Peyer's patch (tissue), 4 donors: ENCODE results near the gene DCLK1. TPM values are rescaled to one million over a fixed set of nuclear protein-coding genes. Genes with fewer than 3 reads are reported as not detected.

Experiments used
- DNase-seq, 3 donors: peaks; one replicate each; pipeline ENCODE4 v3.0.0-alpha.2; 2017 to 2019
- H3K27ac ChIP-seq, 4 donors: fragments of 200-600 bp; sonication (generic); one replicate each; pipeline ENCODE4 v1.5.1; 2016 to 2019
- H3K27me3 ChIP-seq, 2 donors: fragments of 200-600 bp; sonication (generic); one replicate each; pipeline ENCODE4 v1.5.1; 2019
- H3K36me3 ChIP-seq, 3 donors: fragments of 200-600 bp; sonication (generic); one replicate each; pipeline ENCODE4 v1.5.1; 2016 to 2019
- H3K4me1 ChIP-seq, 4 donors: fragments of 200-600 bp; sonication (generic); one replicate each; pipeline ENCODE4 v1.5.1; 2016 to 2019
- H3K4me3 ChIP-seq, 4 donors: fragments of 200-600 bp; sonication (generic); 1 replicate in 3 of 4; 2 replicates in 1 of 4; pipeline ENCODE4 v1.5.1; 2016 to 2019; ENCODE audit warnings: mild to moderate bottlenecking in 1 of 4
- H3K9me3 ChIP-seq, 4 donors: fragments of 200-600 bp; sonication (generic); one replicate each; pipeline ENCODE4 v1.5.1; 2016 to 2019; ENCODE audit warnings: mild to moderate bottlenecking in 1 of 4
- CTCF ChIP-seq, 6 experiments: fragments of 450-650 bp in 4 of 6; fragments of 200-600 bp in 2 of 6; sonication (generic) in 1 of 6; IDR thresholded peaks; one replicate each; pipeline ENCODE4 v1.5.1; 2017 to 2019; ENCODE audit warnings: antibody characterized with exemption in 6 of 6, mild to moderate bottlenecking in 3 of 6, moderate library complexity in 1 of 6
- POLR2A ChIP-seq, 2 donors: fragments of 450-650 bp; IDR thresholded peaks; one replicate each; pipeline ENCODE4 v1.5.1; 2017; ENCODE audit warnings: antibody characterized with exemption in 2 of 2, mild to moderate bottlenecking in 2 of 2, moderate library complexity in 2 of 2
- total RNA-seq, 4 donors: library from RNA; depleted of rRNA; stranded (reverse); fragments of >200 nt; gene quantifications; one replicate each; pipeline ENCODE4 v1.1.0, GENCODE V29; 2016

DCLK1 gene
- total RNA-seq, 4 donors from 2014 or later, result 3.7 to 23.1 (median 9.1) TPM

DNA sequence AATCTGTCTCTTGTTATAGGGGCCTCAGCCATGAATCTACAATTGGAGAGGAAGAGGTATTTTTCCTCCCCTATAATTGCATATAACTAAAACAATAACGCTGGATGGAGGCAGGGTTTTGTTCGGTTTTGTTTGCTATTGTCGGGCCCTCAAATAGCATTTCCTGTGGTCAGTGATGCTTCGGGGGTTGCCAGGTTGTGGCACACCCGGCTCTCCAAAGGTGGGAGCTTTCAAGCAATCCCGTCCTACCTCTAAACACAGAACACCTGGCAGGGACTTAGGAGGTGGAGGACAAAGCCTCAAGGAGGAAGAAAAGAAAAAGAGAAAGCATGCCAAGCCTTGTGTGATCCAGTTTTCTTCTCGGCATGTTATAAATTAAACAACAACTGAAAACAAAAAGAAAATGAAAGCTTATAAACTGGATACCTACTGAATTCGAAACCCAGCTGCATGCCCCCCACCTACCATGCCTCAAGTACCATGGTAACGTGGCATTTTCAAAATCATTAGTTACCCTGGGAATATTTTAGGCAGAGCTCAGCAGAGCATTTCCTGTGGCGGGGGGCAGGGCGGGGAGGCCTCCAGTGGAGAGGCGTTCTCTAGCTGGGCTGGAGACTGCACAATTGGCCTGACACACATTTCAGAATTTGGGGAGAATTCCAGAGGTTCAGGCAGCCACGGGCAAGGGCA lies 213.8 kb downstream of the DCLK1 start:
- DNase-seq, result no peak
- no peaks in the 10 kb centered on the region for H3K36me3 ChIP-seq
- no peaks in the 10 kb centered on the region for H3K9me3 ChIP-seq
- TF ChIP-seq POLR2A (IDR thresholded peaks at IDR 0.05) (no peak), CTCF (IDR thresholded peaks at IDR 0.05) (no peak)
- H3K4me1 ChIP-seq, result no peaks in the 10 kb centered on the region
- H3K27ac ChIP-seq, result no peak overlapping the region
- no peaks in the 10 kb centered on the region for H3K27me3 ChIP-seq
- no peak overlapping the region for H3K4me3 ChIP-seq

GRCh38 chr13:35916146-35916545 lies 215.0 kb downstream of the DCLK1 start:
- TF ChIP-seq CTCF (IDR thresholded peaks at IDR 0.05), result no peak
- no peaks in the 10 kb centered on the region for H3K27me3 ChIP-seq
- no peaks in the 10 kb centered on the region for H3K4me1 ChIP-seq
- no peak overlapping the region for H3K4me3 ChIP-seq
- H3K9me3 ChIP-seq, result no peaks in the 10 kb centered on the region
- no peaks in the 10 kb centered on the region for H3K36me3 ChIP-seq
- H3K27ac ChIP-seq, result no peak overlapping the region
- DNase-seq, result no peak

DNA sequence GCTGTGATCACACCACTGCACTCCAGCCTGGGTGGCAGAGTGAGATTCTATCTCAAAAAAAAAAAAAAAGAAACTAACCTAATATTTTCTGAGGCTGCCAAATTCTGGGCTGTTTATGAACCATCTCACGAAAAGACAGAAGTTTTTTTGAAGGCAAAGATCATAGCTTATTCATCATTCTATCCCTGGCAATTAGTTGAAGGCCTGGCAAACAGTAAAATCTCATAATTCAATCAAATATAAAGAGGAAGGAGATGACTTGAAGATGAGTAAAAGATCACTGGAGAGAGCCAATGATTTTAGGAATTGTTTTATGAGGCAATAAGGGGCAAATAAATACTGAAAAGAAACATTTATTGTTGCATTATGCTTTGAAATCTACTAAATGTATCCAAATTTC lies 216.5 kb downstream of the DCLK1 start:
- Histone ChIP-seq H3K27me3 (no peaks in the 10 kb centered on the region), H3K27ac (no peak overlapping the region), H3K4me3 (no peak overlapping the region), H3K9me3 (no peaks in the 10 kb centered on the region), H3K36me3 (no peaks in the 10 kb centered on the region), H3K4me1 (no peaks in the 10 kb centered on the region)
- TF ChIP-seq POLR2A (IDR thresholded peaks at IDR 0.05) (no peak), CTCF (IDR thresholded peaks at IDR 0.05) (no peak)
- no peak for DNase-seq

GRCh38 chr13:35912841-35913240 lies 218.3 kb downstream of the DCLK1 start:
- DNase-seq, result no peak
- Histone ChIP-seq H3K27ac (no peak overlapping the region), H3K36me3 (no peaks in the 10 kb centered on the region), H3K4me3 (no peak overlapping the region), H3K4me1 (no peaks in the 10 kb centered on the region), H3K27me3 (no peaks in the 10 kb centered on the region), H3K9me3 (no peaks in the 10 kb centered on the region)
- TF ChIP-seq POLR2A (IDR thresholded peaks at IDR 0.05) (no peak), CTCF (IDR thresholded peaks at IDR 0.05) (no peak)

DNA sequence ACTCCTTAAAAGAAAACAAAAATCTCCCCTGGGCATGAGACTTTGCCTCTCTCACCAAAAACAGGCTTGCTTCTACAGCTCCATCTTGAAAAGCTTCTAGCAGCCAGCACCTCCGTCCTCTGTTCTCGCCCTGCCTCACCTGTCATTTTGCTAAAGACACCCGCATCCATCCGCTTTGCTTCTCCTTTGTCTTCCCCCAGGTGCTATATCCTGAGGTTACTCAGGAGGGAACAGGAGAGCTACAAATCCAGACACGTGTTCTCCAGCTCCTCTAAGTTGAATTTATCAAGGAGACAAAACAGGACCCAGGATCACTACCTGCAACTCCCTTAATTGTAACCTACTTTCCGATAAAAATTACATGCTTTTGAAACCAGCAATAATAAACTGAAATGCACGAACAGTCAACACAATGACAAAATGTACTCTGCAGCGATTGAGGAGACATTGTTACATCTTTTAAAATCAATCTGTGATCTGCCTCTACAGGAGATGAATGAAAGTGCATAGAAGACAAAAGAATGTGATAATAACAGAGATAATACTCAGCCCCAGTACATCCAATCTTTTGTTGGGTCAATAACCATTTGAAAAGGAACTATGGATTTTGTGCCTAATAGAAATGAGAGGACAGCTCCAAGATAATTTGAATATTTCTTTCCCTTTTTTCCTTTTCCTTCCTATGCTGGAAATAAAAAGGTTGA lies 221.2 kb downstream of the DCLK1 start:
- H3K4me1 ChIP-seq, result no peaks in the 10 kb centered on the region
- no peak overlapping the region for H3K27ac ChIP-seq
- no peaks in the 10 kb centered on the region for H3K27me3 ChIP-seq
- H3K36me3 ChIP-seq, result no peaks in the 10 kb centered on the region
- no peaks in the 10 kb centered on the region for H3K9me3 ChIP-seq
- TF ChIP-seq POLR2A (IDR thresholded peaks at IDR 0.05), result no peak
- TF ChIP-seq CTCF (IDR thresholded peaks at IDR 0.05), result no peak
- no peak for DNase-seq
- H3K4me3 ChIP-seq, result no peak overlapping the region
